ENCODE measurements around the gene NGRN. TPM values are rescaled to one million over a fixed set of nuclear protein-coding genes. Genes with fewer than 3 reads are reported as not detected.

The NGRN gene
- polyA plus RNA-seq, 1 of the 3 experiments (the other 2 are of a cell fraction) = 48.2 TPM

- TF ChIP-seq ZBTB33 (IDR thresholded peaks at IDR 0.05; ENCODE audit: borderline replicate concordance, low read depth) = no peak
- TF ChIP-seq SMC3 (IDR thresholded peaks at IDR 0.05; ENCODE audit: low read depth, low read length) = no peak
Measured at GRCh38 chr15:90241343-90242192, 23.9 kb upstream of the NGRN start (continued).

GRCh38 chr15:90243943-90244639 lies 21.4 kb upstream of the NGRN start:
- POLR2A ChIA-PET = no interaction called here
- H3K36me3 ChIP-seq (replicated peaks in 1 of 2; ENCODE audit: control insufficient read depth in 1 of 2, insufficient read depth in 2 of 2, low read length in 1 of 2) = no peaks in the 10 kb centered on the region
- no peak overlapping the region for H3K4me2 ChIP-seq
- H3K9ac ChIP-seq = no peak overlapping the region
- no peaks in the 10 kb centered on the region for H3K9me3 ChIP-seq
- CTCF ChIA-PET = interaction anchor here (1.0 kb wide), 1 partner anchor 101 kb away, joined by 3 read pairs; no protein-coding TSS in a partner anchor
- no peaks in the 10 kb centered on the region for H3K79me2 ChIP-seq (ENCODE audit: insufficient read depth)
- 84% methylated on average over 8 of the region's 10 CpGs for WGBS (ENCODE audit: low lambda C conversion rate)
- H2AFZ ChIP-seq (ENCODE audit: low read depth) = no peak overlapping the region
- TF ChIP-seq CHD2 (IDR thresholded peaks at IDR 0.05; ENCODE audit: low read length, partially characterized antibody) (no peak), RXRA (IDR thresholded peaks at IDR 0.05; ENCODE audit: borderline replicate concordance, low read depth) (no peak)
- H3K4me1 ChIP-seq (ENCODE audit: control insufficient read depth in 1 of 2, insufficient read depth in 2 of 2, low read depth in 1 of 2, low read length in 1 of 2) = no peaks in the 10 kb centered on the region
- no peaks in the 10 kb centered on the region for H4K20me1 ChIP-seq (ENCODE audit: insufficient read depth)
- no peak overlapping the region for H3K27ac ChIP-seq (ENCODE audit: low read depth in 2 of 2, low read length in 1 of 2)
- peaks cover 8% of the 10 kb centered on the region for H3F3A ChIP-seq (replicated peaks; ENCODE audit: insufficient read depth)
- no peaks in the 10 kb centered on the region for H3K27me3 ChIP-seq (ENCODE audit: insufficient read depth)
- H3K4me3 ChIP-seq (ENCODE audit: low read depth in 2 of 2, low read length in 1 of 2) = no peak overlapping the region
- no peaks in the 10 kb centered on the region for H3K9me2 ChIP-seq
- DNase-seq = no peak

GRCh38 chr15:90248789-90249202 lies 16.7 kb upstream of the NGRN start:
- peaks cover 8% of the 10 kb centered on the region for H3F3A ChIP-seq (replicated peaks; ENCODE audit: insufficient read depth)
- no peaks in the 10 kb centered on the region for H3K27me3 ChIP-seq (ENCODE audit: insufficient read depth)
- H3K4me3 ChIP-seq (ENCODE audit: low read depth in 2 of 2, low read length in 1 of 2) = peak overlapping the region; percentile 58 to 95
- ChIA-PET CTCF (interaction anchor here (0.9 to 2.0 kb wide), 11 partner anchors 8 to 147 kb away, joined by 3 to 13 read pairs (median 4); partner anchors contain the start of genes CIB1, GDPGP1 and IDH2), POLR2A (interaction anchor here (0.6 to 1.5 kb wide), 6 partner anchors 15 to 648 kb away, joined by 3 to 8 read pairs (median 4); partner anchors contain the start of genes CIB1, GDPGP1 and NGRN)
- 75% methylated on average over 6 of the region's 6 CpGs for WGBS (ENCODE audit: low lambda C conversion rate)
- peak overlapping the region; percentile 88 for H2AFZ ChIP-seq (ENCODE audit: low read depth)
- H3K4me2 ChIP-seq = peak overlapping the region; percentile 91
- no peak for TF ChIP-seq NRF1 (IDR thresholded peaks at IDR 0.05; ENCODE audit: low read depth, low read length)
- no peak for TF ChIP-seq RFX5 (IDR thresholded peaks at IDR 0.05; ENCODE audit: low read length)
- TF ChIP-seq NFIC (IDR thresholded peaks at IDR 0.05; ENCODE audit: borderline replicate concordance) = no peak
- no peak for TF ChIP-seq CTCF (IDR thresholded peaks at IDR 0.05)
- TF ChIP-seq YY1 (IDR thresholded peaks at IDR 0.05; ENCODE audit: low read depth) = no peak
- H3K9me2 ChIP-seq = no peaks in the 10 kb centered on the region
- H3K4me1 ChIP-seq (ENCODE audit: control insufficient read depth in 1 of 2, insufficient read depth in 2 of 2, low read depth in 1 of 2, low read length in 1 of 2) = no peaks in the 10 kb centered on the region; a peak in 1 of 4 replicates
- H3K27ac ChIP-seq (ENCODE audit: low read depth in 2 of 2, low read length in 1 of 2) = no peak overlapping the region; a peak in 1 of 4 replicates
- 0 out of 2 replicates have a peak overlapping the region, but pooled peaks have one; percentile 69 for H3K9ac ChIP-seq
- H3K9me3 ChIP-seq = no peaks in the 10 kb centered on the region
- no peak for DNase-seq
- no peaks in the 10 kb centered on the region for H3K36me3 ChIP-seq (replicated peaks in 1 of 2; ENCODE audit: control insufficient read depth in 1 of 2, insufficient read depth in 2 of 2, low read length in 1 of 2)
- no peaks in the 10 kb centered on the region for H3K79me2 ChIP-seq (ENCODE audit: insufficient read depth)
- H4K20me1 ChIP-seq (ENCODE audit: insufficient read depth) = no peaks in the 10 kb centered on the region
